Activated CD4-positive, alpha-beta T cell treated with anti-CD3 and anti-CD28 coated beads, Interleukin-2, amount 50 U/mL, for 48 hours (primary cell): ENCODE data around the gene POU5F1.
"Not testable (repeated sequence)": the region's sequence is repeated elsewhere in the genome, so short reads cannot be mapped to it uniquely, and the experiment has no call there.

Experiments
- DNase-seq, 2 experiments: peaks; one replicate each; pipeline ENCODE4 v3.0.0-alpha.2; 2020

Gene POU5F1

DNA sequence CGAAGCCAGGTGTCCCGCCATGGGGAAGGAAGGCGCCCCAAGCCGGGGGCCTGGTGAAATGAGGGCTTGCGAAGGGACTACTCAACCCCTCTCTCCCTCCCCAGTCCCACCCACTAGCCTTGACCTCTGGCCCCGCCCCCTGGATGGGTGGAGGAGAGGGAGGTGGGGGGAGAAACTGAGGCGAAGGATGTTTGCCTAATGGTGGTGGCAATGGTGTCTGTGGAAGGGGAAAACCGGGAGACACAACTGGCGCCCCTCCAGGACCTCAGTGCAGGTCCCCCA, at the start of gene POU5F1:
Gene POU5F1 (minus strand): TSS at position 83 of the 282 bp plus-strand sequence. CDS start 62 bp downstream, at position 21.
- no peak for DNase-seq

- no peak for DNase-seq
Measured at GRCh38 chr6:31216208-31216898, 45.9 kb upstream of the POU5F1 start.

- not testable (repeated sequence) for DNase-seq
Measured at GRCh38 chr6:31215216-31215615, 44.7 kb upstream of the POU5F1 start.

DNA sequence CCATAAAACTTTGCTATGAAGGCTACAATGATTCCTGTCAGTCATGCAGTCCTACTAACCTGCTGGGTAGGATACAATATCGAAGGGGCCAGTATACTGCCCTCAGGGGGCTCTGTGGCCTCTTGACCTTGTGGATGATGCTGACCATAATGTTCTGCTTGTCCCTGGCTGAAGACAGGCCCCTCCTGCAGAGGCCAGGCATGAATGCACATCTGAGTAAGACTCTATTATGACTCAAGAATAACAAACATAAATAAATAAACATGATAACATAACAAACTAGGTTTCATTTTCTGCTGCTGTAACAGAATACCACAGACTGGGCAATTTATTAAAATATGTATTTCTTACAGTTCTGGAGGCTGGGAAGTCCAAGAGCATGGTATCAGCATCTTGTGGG, 44.0 kb upstream of the POU5F1 start:
- DNase-seq: no peak

GRCh38 chr6:31210741-31211532, 40.5 kb upstream of the POU5F1 start:
- no peak for DNase-seq

DNA sequence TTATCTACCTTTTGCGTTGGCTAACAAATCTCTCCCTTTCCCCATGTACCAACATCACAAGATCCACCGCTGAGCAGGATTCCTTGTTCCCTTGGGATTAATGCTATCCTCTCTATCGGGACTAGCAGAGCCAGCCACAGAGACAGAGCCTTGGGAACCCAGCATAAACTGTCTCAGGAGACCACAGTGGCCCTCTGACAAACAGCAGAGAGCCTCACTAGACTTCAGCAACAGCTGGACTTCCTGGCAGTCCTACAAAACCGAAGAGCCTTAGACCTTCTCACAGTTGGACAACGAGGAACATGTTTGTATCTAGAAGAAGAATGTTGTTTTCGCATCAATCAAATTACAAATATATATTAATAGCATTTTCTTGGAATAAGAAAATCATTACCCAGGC, 39.6 kb upstream of the POU5F1 start:
- DNase-seq: no peak

DNA sequence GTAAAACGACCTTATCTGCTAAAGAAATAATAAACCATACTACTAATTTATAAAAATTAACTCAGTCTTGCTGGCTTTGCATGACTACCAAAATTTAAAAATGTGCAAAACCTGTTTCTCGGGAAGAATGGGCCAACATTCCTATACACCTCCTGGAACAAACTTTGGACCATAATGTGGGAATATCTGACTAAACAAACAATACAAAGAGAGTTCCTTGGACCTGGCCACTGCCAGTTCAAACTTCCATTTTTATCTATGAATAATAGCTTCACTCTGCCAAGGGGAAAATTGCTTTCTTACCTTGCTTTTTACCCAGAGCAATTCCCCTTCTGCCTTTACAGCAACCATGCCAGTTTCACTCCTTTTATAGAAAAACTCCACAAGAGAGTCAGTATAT, 38.7 kb upstream of the POU5F1 start:
- no peak for DNase-seq

DNA sequence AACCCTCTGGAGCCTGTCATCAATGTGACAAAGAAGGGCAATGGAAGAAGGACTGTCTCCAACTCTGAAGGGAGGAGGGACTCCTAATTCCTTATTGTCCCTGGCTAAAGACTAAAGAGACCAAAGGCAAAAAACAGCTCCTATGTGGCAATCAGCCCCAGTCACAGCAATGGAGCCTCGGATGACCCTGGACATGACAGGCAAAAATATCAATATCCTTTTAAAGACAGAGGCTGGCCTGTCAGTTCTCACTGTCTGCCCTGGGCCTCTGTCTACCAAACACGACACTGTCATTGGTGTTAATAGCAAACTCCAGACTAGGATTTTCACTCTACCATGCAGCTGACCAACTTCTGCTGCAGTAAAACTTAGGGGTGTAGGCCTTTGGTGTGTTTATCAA, 38.0 kb upstream of the POU5F1 start:
- no peak for DNase-seq

- no peak for DNase-seq
Measured at GRCh38 chr6:31205638-31206037, 35.2 kb upstream of the POU5F1 start.

DNA sequence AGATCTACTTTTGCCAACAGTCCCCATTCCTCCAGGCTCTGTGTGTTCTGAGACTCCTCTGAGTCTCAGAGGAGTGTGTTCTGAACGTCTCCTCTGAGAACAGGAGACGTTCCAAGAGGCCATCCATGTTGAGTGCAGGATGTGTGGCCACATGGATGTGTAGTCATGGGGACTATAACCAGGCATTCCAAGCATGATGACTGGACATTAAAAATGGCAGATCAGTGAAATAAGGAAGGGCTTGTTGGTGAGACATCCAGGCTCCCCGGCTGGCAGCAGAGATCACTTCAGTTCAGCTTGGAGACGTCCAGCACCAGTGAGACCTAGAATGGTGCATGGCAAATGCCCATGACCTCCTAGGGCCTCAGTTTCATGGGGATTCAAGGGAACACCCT, 34.3 kb upstream of the POU5F1 start:
- no peak for DNase-seq

DNA sequence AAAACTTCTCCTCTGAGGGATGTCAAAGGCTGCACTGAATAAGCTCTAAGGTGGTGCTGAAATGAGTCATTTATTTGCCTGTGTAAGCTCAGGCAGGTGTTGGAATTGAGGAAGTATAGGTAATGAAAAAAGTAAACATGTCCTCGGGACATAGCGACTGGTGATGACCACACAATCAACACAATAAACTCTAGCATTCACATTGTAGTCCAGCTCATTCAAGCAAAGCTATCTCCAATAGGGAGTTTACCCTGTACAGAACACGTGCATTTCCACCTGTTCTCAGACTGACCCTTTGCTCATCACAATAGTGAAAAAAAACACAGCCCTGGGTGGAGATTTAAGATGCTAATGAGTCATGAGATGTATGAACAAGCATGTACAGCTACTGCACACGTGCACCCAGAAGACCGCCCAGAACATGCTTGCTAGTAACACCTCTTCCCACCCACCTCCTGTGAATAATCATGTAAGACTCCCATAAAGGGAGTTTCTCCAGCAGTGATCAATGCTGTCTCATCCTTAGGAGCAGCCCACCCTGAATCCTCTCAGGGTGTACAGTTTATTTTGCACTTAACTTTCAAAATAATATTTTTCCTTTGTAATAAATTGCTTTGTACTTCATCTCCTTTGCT, 33.0 kb upstream of the POU5F1 start:
- DNase-seq: peak; percentile 54 to 65

- peak in 1 of 2 experiments; percentile 41 for DNase-seq
Measured at GRCh38 chr6:31202259-31203166, 32.0 kb upstream of the POU5F1 start.

DNA sequence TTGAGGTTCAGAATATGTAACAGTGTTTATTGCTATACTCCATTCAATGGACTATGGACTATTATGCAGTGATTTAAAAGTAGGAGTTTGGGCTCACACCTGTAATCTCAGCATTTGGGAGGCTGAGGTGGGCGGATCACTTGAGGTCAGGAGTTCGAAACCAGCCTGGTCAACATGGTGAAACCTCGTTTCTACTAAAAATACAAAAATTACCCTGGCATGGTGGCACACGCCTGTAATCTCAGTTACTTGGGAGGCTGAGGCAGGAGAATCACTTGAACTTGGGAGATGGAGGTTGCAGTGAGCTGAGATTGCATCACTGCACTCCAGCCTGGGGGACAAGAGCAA, 28.6 kb upstream of the POU5F1 start:
- DNase-seq: not testable (repeated sequence)

- peak; percentile 92 to 95 for DNase-seq
Measured at GRCh38 chr6:31197559-31198305, 27.2 kb upstream of the POU5F1 start.

DNA sequence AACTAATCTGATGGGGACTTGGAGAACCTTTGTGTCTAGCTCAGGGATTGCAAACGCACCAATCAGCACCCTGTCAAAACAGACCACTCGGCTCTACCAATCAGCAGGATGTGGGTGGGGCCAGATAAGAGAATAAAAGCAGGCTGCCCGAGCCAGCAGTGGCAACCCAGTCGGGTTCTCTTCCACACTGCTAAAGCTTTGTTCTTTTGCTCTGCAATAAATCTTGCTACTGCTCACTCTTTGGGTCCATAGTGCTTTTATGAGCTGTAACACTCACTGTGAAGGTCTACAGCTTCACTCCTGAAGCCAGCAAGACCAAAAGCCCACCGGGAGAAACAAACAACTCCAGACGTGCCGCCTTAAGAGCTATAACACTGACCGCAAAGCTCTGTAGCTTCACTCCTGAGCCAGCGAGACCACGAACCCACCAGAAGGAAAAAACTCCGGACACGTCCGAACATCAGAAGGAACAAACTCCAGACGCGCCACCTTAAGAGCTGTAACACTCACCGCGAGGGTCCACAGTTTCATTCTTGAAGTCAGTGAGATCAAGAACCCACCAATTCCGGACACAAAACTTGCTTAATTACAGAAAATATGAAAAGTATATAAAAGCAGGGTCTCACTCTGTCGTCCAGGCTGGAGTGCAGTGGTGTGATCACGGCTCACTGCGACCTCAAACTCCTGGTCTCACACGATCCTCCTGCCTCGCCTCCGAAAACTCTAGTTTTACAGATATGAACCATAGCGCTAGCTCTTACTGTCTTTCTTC, 26.0 kb upstream of the POU5F1 start:
- DNase-seq: peak in 1 of 2 experiments; percentile 18

- DNase-seq: not testable (repeated sequence)
Measured at GRCh38 chr6:31195308-31195979, 25.0 kb upstream of the POU5F1 start.

GRCh38 chr6:31194061-31194834, 23.8 kb upstream of the POU5F1 start:
- DNase-seq: no peak

DNA sequence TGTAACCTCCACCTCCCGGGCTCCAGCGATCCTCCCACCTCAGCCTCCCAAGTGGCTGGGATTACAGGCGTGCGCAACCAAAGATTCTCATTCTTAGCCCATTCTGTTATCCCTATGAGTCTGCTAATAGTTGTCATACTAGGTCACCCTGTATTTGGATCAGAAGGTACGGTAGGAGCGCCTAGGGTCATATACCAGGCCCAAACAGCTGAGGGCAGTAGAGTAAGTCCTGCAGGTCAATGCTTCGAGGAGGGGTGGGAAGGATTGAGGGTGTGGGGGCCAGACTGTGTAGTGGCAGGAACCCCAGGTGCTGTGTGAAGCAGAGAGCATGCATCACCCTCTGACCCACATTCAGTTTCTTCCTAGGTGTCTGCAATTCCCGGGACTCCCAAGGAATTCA, 22.7 kb upstream of the POU5F1 start:
- DNase-seq: no peak

GRCh38 chr6:31192431-31193105, 22.1 kb upstream of the POU5F1 start:
- DNase-seq: peak; percentile 69 to 75

DNA sequence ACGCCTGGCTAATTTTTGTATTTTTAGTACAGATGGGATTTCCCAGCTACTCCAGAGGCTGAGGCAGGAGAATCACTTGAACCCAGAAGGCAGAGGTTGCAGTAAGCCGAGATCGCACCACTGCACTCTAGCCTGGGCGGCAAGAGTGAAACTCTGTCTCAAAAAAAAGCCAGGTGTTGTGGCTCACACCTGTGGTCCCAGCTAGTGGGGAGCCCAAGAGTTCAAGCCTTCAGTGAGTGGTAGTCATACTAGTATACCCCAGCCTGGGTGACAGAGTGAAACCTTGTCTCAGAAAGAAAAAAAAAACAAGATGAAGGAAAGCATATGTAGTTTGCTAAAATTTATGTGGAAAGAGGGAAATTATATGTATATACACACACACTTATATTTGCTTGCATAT, 20.0 kb upstream of the POU5F1 start:
- DNase-seq: no peak
